Endodermal cell (in vitro differentiated cells): ENCODE measurements around the gene SPATA24. TPM values are rescaled to one million over a fixed set of nuclear protein-coding genes. Genes with fewer than 3 reads are reported as not detected.
"Not testable (repeated sequence)": the region's sequence is repeated elsewhere in the genome, so short reads cannot be mapped to it uniquely, and the experiment has no call there.

ENCODE experiments used
- DNase-seq: peaks from one replicate; pipeline ENCODE4 v3.0.0-alpha.2; 2017
- H3K27ac ChIP-seq: 2 replicates; pipeline ENCODE4 v1.5.1; 2013; ENCODE audit warnings: mild to moderate bottlenecking, low read depth, low read length, moderate library complexity
- H3K27me3 ChIP-seq: 2 replicates; pipeline ENCODE4 v1.6.1; 2013; ENCODE audit warnings: mild to moderate bottlenecking, low read length, moderate library complexity; ENCODE audit not compliant: insufficient read depth, control insufficient read depth, poor library complexity, severe bottlenecking
- H3K36me3 ChIP-seq: 2 replicates; pipeline ENCODE4 v1.7.0; 2013; ENCODE audit warnings: mild to moderate bottlenecking, low read length, moderate library complexity; ENCODE audit not compliant: control insufficient read depth, insufficient read depth
- H3K4me1 ChIP-seq: one replicate; pipeline ENCODE4 v1.7.0; 2013; ENCODE audit warnings: low read length; ENCODE audit not compliant: control insufficient read depth, insufficient read depth
- H3K4me3 ChIP-seq: 2 replicates; pipeline ENCODE4 v1.5.1; 2013; ENCODE audit warnings: mild to moderate bottlenecking, low read length, moderate library complexity
- H3K9ac ChIP-seq: 2 replicates; pipeline ENCODE4 v1.6.1; 2013; ENCODE audit warnings: mild to moderate bottlenecking, low read length, moderate library complexity; ENCODE audit not compliant: poor library complexity, severe bottlenecking; ENCODE audit errors: extremely low read depth
- H3K9me3 ChIP-seq: 2 replicates; pipeline ENCODE4 v1.6.1; 2013; ENCODE audit warnings: mild to moderate bottlenecking, low read length, moderate library complexity; ENCODE audit not compliant: control insufficient read depth
- H3K27ac Mint-ChIP-seq: 2 replicates; pipeline ENCODE4 v1.8.0; 2020; ENCODE audit warnings: mixed read lengths
- H3K27me3 Mint-ChIP-seq: 2 replicates; pipeline ENCODE4 v1.8.0; 2021; ENCODE audit warnings: mild to moderate bottlenecking, mixed read lengths; ENCODE audit not compliant: insufficient read depth
- H3K36me3 Mint-ChIP-seq: 2 replicates; pipeline ENCODE4 v1.8.0; 2020; ENCODE audit warnings: low read depth, mixed read lengths
- H3K4me1 Mint-ChIP-seq: 2 replicates; pipeline ENCODE4 v1.8.0; 2020; ENCODE audit warnings: mixed read lengths
- H3K4me3 Mint-ChIP-seq: 2 replicates; pipeline ENCODE4 v1.8.0; 2020; ENCODE audit warnings: mild to moderate bottlenecking, moderate library complexity, mixed read lengths
- H3K9me3 Mint-ChIP-seq: 2 replicates; pipeline ENCODE4 v1.8.0; 2020; ENCODE audit warnings: mild to moderate bottlenecking, mixed read lengths
- CTCF ChIP-seq: fragments of 200-600 bp; sonication (generic); conservative IDR thresholded peaks from 2 replicates; pipeline ENCODE4 v1.5.0; 2021; ENCODE audit warnings: antibody characterized with exemption, mild to moderate bottlenecking
- WGBS, 2 experiments: methylation state at CpG; one replicate each; pipeline versions ENCODE4 v1.1.5 to v1.1.7; 2013; ENCODE audit warnings: missing lambda C conversion rate in 2 of 2, mixed read lengths in 1 of 2; ENCODE audit not compliant: insufficient coverage in 1 of 2, insufficient read length in 1 of 2; 5-methylcytosine and 5-hydroxymethylcytosine counted together
- total RNA-seq, 2 donors: library from RNA; stranded (reverse); fragmentation: NEBNext Ultra II Directional in 1 of 2; extraction: Animal tissue kit (Norgen Biotek cat#: 25700) in 1 of 2; gene quantifications; 2 replicates in 1 of 2; 3 replicates in 1 of 2; pipeline ENCODE4 v1.2.1, GENCODE V29; 2021

Gene SPATA24
- total RNA-seq, 2 donors from 2014 or later: 9.8 to 10.6 TPM

- Histone ChIP-seq H3K9ac (no peak overlapping the region), H3K9me3 (peaks cover 16% of the 10 kb centered on the region), H3K4me3 (no peak overlapping the region), H3K27ac (no peak overlapping the region), H3K36me3 (peaks cover 53% of the 10 kb centered on the region), H3K27me3 (no peaks in the 10 kb centered on the region), H3K4me1 (no peaks in the 10 kb centered on the region)
- no peak overlapping the region for H3K4me3 Mint-ChIP-seq
- no peak for TF ChIP-seq CTCF
- H3K27ac Mint-ChIP-seq: no peak overlapping the region
- peaks cover 37% of the 10 kb centered on the region for H3K36me3 Mint-ChIP-seq
- 92 to 100% methylated on average over 2 to 3 of the region's 3 CpGs for WGBS, 2 experiments
- H3K4me1 Mint-ChIP-seq: no peaks in the 10 kb centered on the region
- peaks cover 2% of the 10 kb centered on the region for H3K9me3 Mint-ChIP-seq
- DNase-seq: no peak
- no peaks in the 10 kb centered on the region for H3K27me3 Mint-ChIP-seq
These were observed 49.7 kb downstream of the SPATA24 start for GRCh38 chr5:139354186-139354585.

- 94 to 96% methylated on average over 4 to 8 of the region's 9 CpGs for WGBS, 2 experiments
- H3K9me3 ChIP-seq, H3K4me3 Mint-ChIP-seq, H3K9ac ChIP-seq, H3K27me3 ChIP-seq, H3K27ac Mint-ChIP-seq, H3K9me3 Mint-ChIP-seq, H3K27ac ChIP-seq, H3K4me1 ChIP-seq, H3K27me3 Mint-ChIP-seq, H3K4me3 ChIP-seq, H3K4me1 Mint-ChIP-seq: not testable (repeated sequence)
- H3K36me3 ChIP-seq: peaks cover 58% of the 10 kb centered on the region
- H3K36me3 Mint-ChIP-seq: peaks cover 42% of the 10 kb centered on the region
- DNase-seq: peak; percentile 22
These were observed 56.0 kb downstream of the SPATA24 start for GRCh38 chr5:139347863-139348262.

Other genes with a start within 250 kb of the SPATA24 start
- gene SIL1, start 205.7 kb downstream of the SPATA24 start, total RNA-seq: 10 to 100 TPM; 17.2 to 20.2 TPM
- gene MATR3, start 110.3 kb downstream of the SPATA24 start, total RNA-seq: 100 to 1,000 TPM; 250 to 279 TPM
- gene PAIP2, start 62.2 kb downstream of the SPATA24 start, total RNA-seq: 100 to 1,000 TPM; 128 to 142 TPM
- under 1 TPM; 0.35 to 0.93 TPM for gene SLC23A1, start 20.8 kb downstream of the SPATA24 start, total RNA-seq
- gene MZB1, start 14.2 kb downstream of the SPATA24 start, total RNA-seq: under 1 TPM; 0.57 to 0.60 TPM
- 1 to 10 TPM; 4.8 to 6.6 TPM for gene PROB1, start 9.0 kb downstream of the SPATA24 start, total RNA-seq
- 10 to 100 TPM; 21.8 to 26.6 TPM for gene DNAJC18, start 35.4 kb upstream of the SPATA24 start, total RNA-seq
- under 1 TPM in 1 of 2 donors, not detected in 1; 0.62 TPM for gene ECSCR, start 58.7 kb upstream of the SPATA24 start, total RNA-seq
- not detected for gene SMIM33, start 66.9 kb upstream of the SPATA24 start, total RNA-seq
- under 1 TPM in 1 of 2 donors, not detected in 1; 0.20 TPM for gene STING1, start 78.7 kb upstream of the SPATA24 start, total RNA-seq
- 100 to 1,000 TPM; 172 to 202 TPM for gene UBE2D2, start 157.2 kb upstream of the SPATA24 start, total RNA-seq
- 10 to 100 TPM; 50.5 to 67.9 TPM for gene CXXC5, start 244.3 kb upstream of the SPATA24 start, total RNA-seq